ENCODE measurements around the gene LCLAT1. TPM values are rescaled to one million over a fixed set of nuclear protein-coding genes. Genes with fewer than 3 reads are reported as not detected.

LCLAT1 gene
- polyA plus RNA-seq, 1 donor (not counting 4 experiments of a cell fraction or from before 2014, with no cell fraction given), result 17.1 TPM

DNA sequence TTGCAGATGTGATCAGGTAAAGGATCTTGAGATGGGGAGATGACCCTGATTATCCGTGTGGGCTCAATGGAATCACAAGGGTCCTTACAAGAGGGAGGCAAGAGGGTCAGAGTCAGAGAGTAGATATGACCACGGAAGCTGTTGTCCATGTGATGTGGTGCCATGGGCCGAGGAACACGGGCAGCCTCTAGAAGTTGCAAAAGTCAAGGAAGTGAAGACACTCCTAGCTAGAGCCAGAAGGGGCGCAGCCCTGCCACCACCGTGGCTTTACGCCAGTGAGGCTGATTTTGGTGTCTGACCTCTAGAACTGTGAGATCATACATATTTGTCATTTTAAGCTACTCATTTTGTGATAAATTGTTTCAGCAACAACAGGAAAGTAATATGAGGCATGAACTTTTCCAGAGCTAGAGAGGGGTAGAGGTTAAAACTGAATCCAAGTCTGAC lies 245.8 kb downstream of the LCLAT1 start:
- Histone ChIP-seq H4K20me1 (ENCODE audit: control insufficient read depth, extremely low read depth, insufficient read depth, low read length) (no peaks in the 10 kb centered on the region), H3K79me2 (ENCODE audit: control insufficient read depth, insufficient read depth, low read length) (no peaks in the 10 kb centered on the region), H3K27ac (ENCODE audit: control insufficient read depth, insufficient read depth, low read length) (no peak overlapping the region), H2AFZ (ENCODE audit: control insufficient read depth, low read length) (no peak overlapping the region), H3K9ac (ENCODE audit: control insufficient read depth, extremely low read depth, insufficient read depth, low read length) (no peak overlapping the region), H3K36me3 (ENCODE audit: control insufficient read depth in 2 of 2, extremely low read depth in 1 of 2, insufficient read depth in 2 of 2, low read length in 2 of 2) (no peaks in the 10 kb centered on the region), H3K4me2 (ENCODE audit: control insufficient read depth, extremely low read depth, insufficient read depth, low read depth, low read length) (no peak overlapping the region), H3K9me1 (ENCODE audit: control insufficient read depth, extremely low read depth, insufficient read depth, low read length) (no peaks in the 10 kb centered on the region), H3K4me3 (ENCODE audit: control insufficient read depth in 2 of 3, extremely low read depth in 1 of 3, insufficient read depth in 2 of 3, low read depth in 1 of 3, low read length in 3 of 3) (no peak overlapping the region), H3K9me3 (ENCODE audit: control insufficient read depth, low read depth, low read length) (no peaks in the 10 kb centered on the region), H3K4me1 (ENCODE audit: control insufficient read depth, extremely low read depth, insufficient read depth, low read length) (no peaks in the 10 kb centered on the region), H3K27me3 (ENCODE audit: control insufficient read depth, extremely low read depth, insufficient read depth, low read length) (peaks cover 21% of the 10 kb centered on the region)
- dilution Hi-C loops (cut with MboI; ENCODE audit: extremely low pct_ligation_motif_present, low sequenced_read_pairs), result no loop called here
- FAIRE-seq, result no peak
- DNase-seq (ENCODE audit: low read depth, low spot score), result no peak
- no peak for TF ChIP-seq EZH2 (IDR thresholded peaks at IDR 0.05; ENCODE audit: low read length)
- TF ChIP-seq, protein P1, sequence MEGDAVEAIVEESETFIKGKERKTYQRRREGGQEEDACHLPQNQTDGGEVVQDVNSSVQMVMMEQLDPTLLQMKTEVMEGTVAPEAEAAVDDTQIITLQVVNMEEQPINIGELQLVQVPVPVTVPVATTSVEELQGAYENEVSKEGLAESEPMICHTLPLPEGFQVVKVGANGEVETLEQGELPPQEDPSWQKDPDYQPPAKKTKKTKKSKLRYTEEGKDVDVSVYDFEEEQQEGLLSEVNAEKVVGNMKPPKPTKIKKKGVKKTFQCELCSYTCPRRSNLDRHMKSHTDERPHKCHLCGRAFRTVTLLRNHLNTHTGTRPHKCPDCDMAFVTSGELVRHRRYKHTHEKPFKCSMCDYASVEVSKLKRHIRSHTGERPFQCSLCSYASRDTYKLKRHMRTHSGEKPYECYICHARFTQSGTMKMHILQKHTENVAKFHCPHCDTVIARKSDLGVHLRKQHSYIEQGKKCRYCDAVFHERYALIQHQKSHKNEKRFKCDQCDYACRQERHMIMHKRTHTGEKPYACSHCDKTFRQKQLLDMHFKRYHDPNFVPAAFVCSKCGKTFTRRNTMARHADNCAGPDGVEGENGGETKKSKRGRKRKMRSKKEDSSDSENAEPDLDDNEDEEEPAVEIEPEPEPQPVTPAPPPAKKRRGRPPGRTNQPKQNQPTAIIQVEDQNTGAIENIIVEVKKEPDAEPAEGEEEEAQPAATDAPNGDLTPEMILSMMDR (optimal IDR thresholded peaks at IDR 0.05 in 1 of 3, IDR thresholded peaks at IDR 0.05 in 1 of 3, conservative IDR thresholded peaks at IDR 0.05 in 1 of 3; ENCODE audit: extremely low read depth in 1 of 3, insufficient read depth in 2 of 3, low read length in 3 of 3), result no peak

Small RNA genes lying within 50 kb of the gene (small RNA-seq; reads per million reads assigned to genes)
- 0 reads per million in 3 experiments for gene AC073255.1 (ENCODE audit: insufficient read length in 3 of 3, low read depth in 3 of 3, low replicate concordance in 1 of 3)

Other genes with a start within 250 kb of the LCLAT1 start
- 0.83 to 2.2 TPM (median 1.4 TPM) in 3 replicates for gene LBH, start 215.7 kb upstream of the LCLAT1 start, polyA plus RNA-seq